SJSA1 (cell line): Measurements from ENCODE around the gene CORO2A. TPM values are rescaled to one million over a fixed set of nuclear protein-coding genes. Genes with fewer than 3 reads are reported as not detected.

ENCODE experiments used
- DNase-seq, 2 experiments: peaks; one replicate each; pipeline ENCODE4 v3.0.0-alpha.2; 2015 to 2020; ENCODE audit warnings: low spot score in 2 of 2, low read depth in 1 of 2
- H3K27ac ChIP-seq: fragments of 250-450 bp; sonication (Bioruptor Pico); 2 replicates; pipeline ENCODE4 v1.5.1; 2020; ENCODE audit warnings: mild to moderate bottlenecking, moderate library complexity
- H3K27me3 ChIP-seq: fragments of 250-450 bp; sonication (Bioruptor Pico); replicated peaks from 2 replicates; pipeline ENCODE4 v1.5.1; 2020; ENCODE audit warnings: mild to moderate bottlenecking, moderate library complexity
- H3K36me3 ChIP-seq: fragments of 250-450 bp; sonication (Bioruptor Pico); 2 replicates; pipeline ENCODE4 v1.5.1; 2020; ENCODE audit warnings: mild to moderate bottlenecking
- H3K4me1 ChIP-seq: fragments of 250-450 bp; sonication (Bioruptor Pico); replicated peaks from 2 replicates; pipeline ENCODE4 v1.6.1; 2021; ENCODE audit warnings: mild to moderate bottlenecking
- H3K4me3 ChIP-seq: fragments of 250-450 bp; sonication (Bioruptor Pico); 2 replicates; pipeline ENCODE4 v1.5.1; 2020; ENCODE audit warnings: mild to moderate bottlenecking
- H3K9me3 ChIP-seq: fragments of 250-450 bp; sonication (Bioruptor Pico); replicated peaks from 2 replicates; pipeline ENCODE4 v1.5.1; 2020; ENCODE audit warnings: mild to moderate bottlenecking
- total RNA-seq: library from RNA; depleted of rRNA; stranded (reverse); fragments of >200 nt; shearing (Covaris generic); gene quantifications from 2 replicates; pipeline ENCODE4 v1.2.3, GENCODE V29; 2014

The CORO2A gene
- total RNA-seq, 1 experiment from 2014 or later, result 0.16 TPM

GRCh38 chr9:98162613-98163012, 29.8 kb downstream of the CORO2A start:
- Histone ChIP-seq H3K27ac (no peak overlapping the region), H3K27me3 (0 out of 2 replicates have a peak, but pooled peaks cover 5% of the 10 kb centered on the region), H3K9me3 (no peaks in the 10 kb centered on the region), H3K4me3 (no peak overlapping the region), H3K4me1 (no peaks in the 10 kb centered on the region), H3K36me3 (no peaks in the 10 kb centered on the region)
- DNase-seq, result no peak

GRCh38 chr9:98161851-98162250, 30.6 kb downstream of the CORO2A start:
- no peak for DNase-seq
- H3K4me1 ChIP-seq, result no peaks in the 10 kb centered on the region
- no peak overlapping the region for H3K27ac ChIP-seq
- H3K36me3 ChIP-seq, result no peaks in the 10 kb centered on the region
- 0 out of 2 replicates have a peak, but pooled peaks cover 5% of the 10 kb centered on the region for H3K27me3 ChIP-seq
- no peaks in the 10 kb centered on the region for H3K9me3 ChIP-seq
- H3K4me3 ChIP-seq, result no peak overlapping the region

- Histone ChIP-seq H3K27ac (no peak overlapping the region), H3K4me1 (no peaks in the 10 kb centered on the region), H3K4me3 (no peak overlapping the region), H3K36me3 (no peaks in the 10 kb centered on the region), H3K9me3 (no peaks in the 10 kb centered on the region), H3K27me3 (no peaks in the 10 kb centered on the region)
- no peak for DNase-seq
Measured at GRCh38 chr9:98159790-98160189, 32.6 kb downstream of the CORO2A start.

- Histone ChIP-seq H3K27ac (no peak overlapping the region), H3K9me3 (no peaks in the 10 kb centered on the region), H3K4me3 (no peak overlapping the region), H3K27me3 (no peaks in the 10 kb centered on the region), H3K36me3 (no peaks in the 10 kb centered on the region), H3K4me1 (no peaks in the 10 kb centered on the region)
- no peak for DNase-seq
Measured at GRCh38 chr9:98159301-98159700, 33.1 kb downstream of the CORO2A start.

- DNase-seq, result no peak
- H3K9me3 ChIP-seq, result no peaks in the 10 kb centered on the region
- no peaks in the 10 kb centered on the region for H3K36me3 ChIP-seq
- H3K4me3 ChIP-seq, result no peak overlapping the region
- no peaks in the 10 kb centered on the region for H3K27me3 ChIP-seq
- H3K4me1 ChIP-seq, result no peaks in the 10 kb centered on the region
- H3K27ac ChIP-seq, result no peak overlapping the region
Measured at GRCh38 chr9:98158071-98158831, 34.2 kb downstream of the CORO2A start.

GRCh38 chr9:98157372-98157771, 35.1 kb downstream of the CORO2A start:
- H3K4me3 ChIP-seq, result no peak overlapping the region
- H3K27ac ChIP-seq, result no peak overlapping the region
- no peak for DNase-seq
- no peaks in the 10 kb centered on the region for H3K27me3 ChIP-seq
- H3K9me3 ChIP-seq, result no peaks in the 10 kb centered on the region
- no peaks in the 10 kb centered on the region for H3K36me3 ChIP-seq
- H3K4me1 ChIP-seq, result no peaks in the 10 kb centered on the region

GRCh38 chr9:98154678-98155077, 37.8 kb downstream of the CORO2A start:
- Histone ChIP-seq H3K4me1 (no peaks in the 10 kb centered on the region), H3K4me3 (no peak overlapping the region), H3K36me3 (no peaks in the 10 kb centered on the region), H3K27ac (no peak overlapping the region), H3K9me3 (no peaks in the 10 kb centered on the region), H3K27me3 (no peaks in the 10 kb centered on the region)
- no peak for DNase-seq

GRCh38 chr9:98152526-98152925, 39.9 kb downstream of the CORO2A start:
- DNase-seq, result no peak
- Histone ChIP-seq H3K9me3 (no peaks in the 10 kb centered on the region), H3K27ac (no peak overlapping the region)

GRCh38 chr9:98150721-98151120, 41.7 kb downstream of the CORO2A start:
- no peak for DNase-seq
- Histone ChIP-seq H3K27me3 (no peaks in the 10 kb centered on the region), H3K36me3 (no peaks in the 10 kb centered on the region), H3K9me3 (no peaks in the 10 kb centered on the region), H3K4me1 (no peaks in the 10 kb centered on the region), H3K27ac (no peak overlapping the region), H3K4me3 (no peak overlapping the region)

More at GRCh38 chr9:98152526-98152925, 39.9 kb downstream of the CORO2A start:
- no peaks in the 10 kb centered on the region for H3K4me1 ChIP-seq
- no peaks in the 10 kb centered on the region for H3K36me3 ChIP-seq
- H3K4me3 ChIP-seq, result no peak overlapping the region
- no peaks in the 10 kb centered on the region for H3K27me3 ChIP-seq

GRCh38 chr9:98150164-98150563, 42.3 kb downstream of the CORO2A start:
- Histone ChIP-seq H3K9me3 (no peaks in the 10 kb centered on the region), H3K27me3 (no peaks in the 10 kb centered on the region)
- no peak for DNase-seq

GRCh38 chr9:98149422-98149821, 43.0 kb downstream of the CORO2A start:
- DNase-seq, result no peak
- Histone ChIP-seq H3K9me3 (no peaks in the 10 kb centered on the region), H3K27ac (no peak overlapping the region), H3K4me1 (no peaks in the 10 kb centered on the region), H3K27me3 (no peaks in the 10 kb centered on the region), H3K4me3 (no peak overlapping the region), H3K36me3 (no peaks in the 10 kb centered on the region)

More at GRCh38 chr9:98150164-98150563, 42.3 kb downstream of the CORO2A start:
- no peak overlapping the region for H3K27ac ChIP-seq
- H3K36me3 ChIP-seq, result no peaks in the 10 kb centered on the region
- H3K4me3 ChIP-seq, result no peak overlapping the region
- H3K4me1 ChIP-seq, result no peaks in the 10 kb centered on the region

- no peak for DNase-seq
- no peak overlapping the region for H3K4me3 ChIP-seq
- no peaks in the 10 kb centered on the region for H3K36me3 ChIP-seq
- H3K27ac ChIP-seq, result no peak overlapping the region
- no peaks in the 10 kb centered on the region for H3K27me3 ChIP-seq
- no peaks in the 10 kb centered on the region for H3K4me1 ChIP-seq
- H3K9me3 ChIP-seq, result no peaks in the 10 kb centered on the region
Measured at GRCh38 chr9:98148486-98148885, 44.0 kb downstream of the CORO2A start.

- DNase-seq, result no peak
- Histone ChIP-seq H3K27ac (no peak overlapping the region), H3K9me3 (no peaks in the 10 kb centered on the region)
Measured at GRCh38 chr9:98147582-98147981, 44.9 kb downstream of the CORO2A start.

GRCh38 chr9:98146101-98146991, 46.1 kb downstream of the CORO2A start:
- no peak for DNase-seq
- no peaks in the 10 kb centered on the region for H3K9me3 ChIP-seq
- H3K27ac ChIP-seq, result no peak overlapping the region
- H3K4me1 ChIP-seq, result no peaks in the 10 kb centered on the region
- no peaks in the 10 kb centered on the region for H3K27me3 ChIP-seq
- H3K36me3 ChIP-seq, result no peaks in the 10 kb centered on the region
- H3K4me3 ChIP-seq, result no peak overlapping the region

More at GRCh38 chr9:98147582-98147981, 44.9 kb downstream of the CORO2A start:
- Histone ChIP-seq H3K4me3 (no peak overlapping the region), H3K4me1 (no peaks in the 10 kb centered on the region), H3K27me3 (no peaks in the 10 kb centered on the region), H3K36me3 (no peaks in the 10 kb centered on the region)
